Lower leg skin (tissue), 4 donors: ENCODE data around the gene KIRREL3. TPM values are rescaled to one million over a fixed set of nuclear protein-coding genes. Genes with fewer than 3 reads are reported as not detected.

Experiments
- DNase-seq, 2 donors: peaks; one replicate each; pipeline ENCODE4 v3.0.0-alpha.2; 2019; ENCODE audit warnings: low spot score in 2 of 2
- H3K4me3 ChIP-seq: fragments of 200-600 bp; sonication (generic); 2 replicates; pipeline ENCODE4 v1.5.1; 2017; ENCODE audit warnings: mild to moderate bottlenecking, low read depth; ENCODE audit not compliant: poor library complexity, severe bottlenecking
- POLR2A ChIP-seq, 2 donors: fragments of 450-650 bp; IDR thresholded peaks; one replicate each; pipeline ENCODE4 v1.6.1; 2016 to 2017; ENCODE audit warnings: antibody characterized with exemption in 2 of 2, mild to moderate bottlenecking in 1 of 2, moderate library complexity in 1 of 2
- WGBS, 2 donors: methylation state at CpG; one replicate each; pipeline ENCODE4 v1.1.5; 2018; 5-methylcytosine and 5-hydroxymethylcytosine counted together
- intact Hi-C: fragments of 100-400 bp; cut with DNase I; formaldehyde crosslinking; loops from one replicate; pipeline ENCODE4 v1.15.0; 2023; ENCODE audit warnings: low total_unique reads
- total RNA-seq, 4 donors: library from RNA; depleted of rRNA; stranded (reverse); fragments of >200 nt; gene quantifications; one replicate each; pipeline ENCODE4 v1.1.0, GENCODE V29; 2016
- TF ChIP-seq, protein P1 (sequence below), 3 donors: fragments of 450-650 bp; IDR thresholded peaks; one replicate each; pipeline ENCODE4 v1.5.1; 2016; ENCODE audit warnings: antibody characterized with exemption in 3 of 3, mild to moderate bottlenecking in 3 of 3, moderate library complexity in 2 of 3

The KIRREL3 gene
- total RNA-seq, 4 donors from 2014 or later, result 0.13 TPM; not detected in 3

DNA sequence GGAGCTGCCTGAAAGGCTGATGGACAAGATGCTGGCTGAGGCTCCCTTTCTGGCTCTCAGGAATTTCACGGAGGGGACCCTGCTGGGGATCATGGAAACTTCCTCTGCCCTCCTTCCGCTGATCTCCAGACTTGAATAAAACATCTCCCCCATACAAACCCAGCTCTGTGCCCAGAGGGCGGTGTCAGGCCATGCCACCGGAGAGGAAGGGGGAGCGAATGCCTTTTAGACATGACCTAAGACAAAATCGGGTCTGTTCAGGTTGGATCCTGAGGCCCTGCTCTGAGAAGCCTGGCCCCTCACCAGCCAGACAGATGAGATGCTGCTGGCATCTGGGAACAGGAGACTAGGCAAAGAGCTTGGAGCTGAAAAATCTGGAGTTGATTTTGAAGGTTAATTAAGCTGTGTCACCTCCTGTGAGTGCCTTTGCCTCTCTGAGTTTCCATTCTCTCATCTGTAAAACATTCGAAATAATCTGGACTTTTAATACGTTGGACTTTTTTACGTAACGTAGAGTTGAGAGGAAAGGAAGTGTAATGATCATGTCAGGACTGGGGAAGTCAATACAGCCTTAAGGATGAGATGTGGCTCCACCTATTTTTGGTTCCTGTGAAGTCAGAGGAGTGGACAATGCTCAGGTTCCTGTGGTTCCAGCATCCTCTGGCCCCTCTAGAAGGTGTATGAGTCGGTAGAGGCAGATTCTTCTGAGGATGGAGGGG lies 481.4 kb downstream of the KIRREL3 start:
- intact Hi-C loops, result no loop called here
- no peak for TF ChIP-seq POLR2A (IDR thresholded peaks at IDR 0.05)
- TF ChIP-seq, protein P1, sequence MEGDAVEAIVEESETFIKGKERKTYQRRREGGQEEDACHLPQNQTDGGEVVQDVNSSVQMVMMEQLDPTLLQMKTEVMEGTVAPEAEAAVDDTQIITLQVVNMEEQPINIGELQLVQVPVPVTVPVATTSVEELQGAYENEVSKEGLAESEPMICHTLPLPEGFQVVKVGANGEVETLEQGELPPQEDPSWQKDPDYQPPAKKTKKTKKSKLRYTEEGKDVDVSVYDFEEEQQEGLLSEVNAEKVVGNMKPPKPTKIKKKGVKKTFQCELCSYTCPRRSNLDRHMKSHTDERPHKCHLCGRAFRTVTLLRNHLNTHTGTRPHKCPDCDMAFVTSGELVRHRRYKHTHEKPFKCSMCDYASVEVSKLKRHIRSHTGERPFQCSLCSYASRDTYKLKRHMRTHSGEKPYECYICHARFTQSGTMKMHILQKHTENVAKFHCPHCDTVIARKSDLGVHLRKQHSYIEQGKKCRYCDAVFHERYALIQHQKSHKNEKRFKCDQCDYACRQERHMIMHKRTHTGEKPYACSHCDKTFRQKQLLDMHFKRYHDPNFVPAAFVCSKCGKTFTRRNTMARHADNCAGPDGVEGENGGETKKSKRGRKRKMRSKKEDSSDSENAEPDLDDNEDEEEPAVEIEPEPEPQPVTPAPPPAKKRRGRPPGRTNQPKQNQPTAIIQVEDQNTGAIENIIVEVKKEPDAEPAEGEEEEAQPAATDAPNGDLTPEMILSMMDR (IDR thresholded peaks at IDR 0.05), result no peak
- 62% methylated on average over 11 of the region's 11 CpGs for WGBS, 2 donors
- DNase-seq, result no peak
- no peak overlapping the region for H3K4me3 ChIP-seq

DNA sequence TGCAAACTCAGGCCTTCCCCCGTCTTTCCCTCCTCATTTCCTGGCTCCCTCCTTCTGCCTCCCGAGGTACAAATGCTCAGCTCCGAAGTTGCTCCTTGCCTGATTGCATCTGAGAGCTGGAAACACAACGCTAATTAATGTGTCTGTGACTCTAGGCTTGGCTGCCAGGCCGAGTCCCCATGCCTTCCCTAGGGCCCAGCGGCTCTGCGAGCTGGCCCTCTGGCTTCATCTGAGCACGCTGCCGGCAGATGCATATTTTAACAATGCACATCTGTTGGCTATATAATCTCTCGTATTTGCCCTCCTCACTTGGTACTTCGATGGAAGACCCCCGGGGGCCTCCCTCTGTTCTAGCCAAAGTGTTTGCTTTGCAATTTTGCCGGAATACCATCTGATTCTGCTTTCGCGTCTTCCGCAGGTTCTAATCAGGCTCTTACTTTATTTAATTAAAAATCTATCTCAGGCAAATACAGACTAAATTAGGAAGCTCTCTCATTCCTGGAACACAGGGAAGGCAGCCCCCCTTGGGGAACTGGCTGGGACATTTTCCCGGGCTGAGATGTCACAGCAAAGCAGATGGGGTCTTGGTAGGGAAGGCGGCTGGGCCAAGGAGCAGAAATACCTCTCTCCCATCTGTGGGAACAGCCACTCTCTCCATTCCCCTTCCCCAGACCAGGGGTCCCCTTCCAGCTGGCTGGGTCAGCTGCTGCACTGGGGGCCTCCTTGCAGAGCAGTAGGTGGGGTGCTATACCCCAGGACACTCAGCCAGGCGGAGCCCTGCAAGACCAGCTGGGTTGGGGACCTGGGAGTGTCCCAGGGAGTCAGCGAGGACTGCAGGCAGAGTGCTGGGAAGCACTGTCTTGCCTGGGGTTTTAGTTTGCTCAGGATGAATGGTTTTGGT lies 482.2 kb downstream of the KIRREL3 start:
- no peak for DNase-seq
- no peak overlapping the region for H3K4me3 ChIP-seq
- intact Hi-C loops, result no loop called here
- WGBS, 2 donors, result 65 to 66% methylated on average over 20 of the region's 20 CpGs
- TF ChIP-seq, protein P1 (IDR thresholded peaks at IDR 0.05), result no peak
- no peak for TF ChIP-seq POLR2A (IDR thresholded peaks at IDR 0.05)

DNA sequence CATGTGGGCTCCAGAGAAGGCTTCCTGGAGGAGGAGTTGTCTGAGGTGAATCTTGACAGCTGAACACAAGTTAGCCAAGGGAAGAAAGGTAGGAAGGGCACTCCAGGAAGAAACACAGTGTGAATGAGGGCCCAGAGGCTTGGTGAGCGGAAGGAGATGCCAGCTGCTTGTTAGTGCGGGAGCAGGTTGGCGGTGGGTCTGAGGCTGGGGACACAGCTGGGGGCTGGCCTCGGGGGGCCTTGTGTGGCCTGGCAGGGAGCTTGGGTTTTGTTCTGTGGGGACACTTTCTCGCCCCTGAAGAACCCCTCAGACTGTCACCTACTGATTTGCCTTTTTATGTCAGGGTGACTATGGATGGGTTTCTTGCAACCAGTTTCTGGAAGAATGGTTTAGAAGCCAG lies 485.1 kb downstream of the KIRREL3 start:
- no peak overlapping the region for H3K4me3 ChIP-seq
- TF ChIP-seq, protein P1 (IDR thresholded peaks at IDR 0.05), result no peak
- TF ChIP-seq POLR2A (IDR thresholded peaks at IDR 0.05), result no peak
- WGBS, 2 donors, result 80 to 82% methylated on average over 5 of the region's 5 CpGs
- intact Hi-C loops, result no loop called here
- DNase-seq, result no peak

DNA sequence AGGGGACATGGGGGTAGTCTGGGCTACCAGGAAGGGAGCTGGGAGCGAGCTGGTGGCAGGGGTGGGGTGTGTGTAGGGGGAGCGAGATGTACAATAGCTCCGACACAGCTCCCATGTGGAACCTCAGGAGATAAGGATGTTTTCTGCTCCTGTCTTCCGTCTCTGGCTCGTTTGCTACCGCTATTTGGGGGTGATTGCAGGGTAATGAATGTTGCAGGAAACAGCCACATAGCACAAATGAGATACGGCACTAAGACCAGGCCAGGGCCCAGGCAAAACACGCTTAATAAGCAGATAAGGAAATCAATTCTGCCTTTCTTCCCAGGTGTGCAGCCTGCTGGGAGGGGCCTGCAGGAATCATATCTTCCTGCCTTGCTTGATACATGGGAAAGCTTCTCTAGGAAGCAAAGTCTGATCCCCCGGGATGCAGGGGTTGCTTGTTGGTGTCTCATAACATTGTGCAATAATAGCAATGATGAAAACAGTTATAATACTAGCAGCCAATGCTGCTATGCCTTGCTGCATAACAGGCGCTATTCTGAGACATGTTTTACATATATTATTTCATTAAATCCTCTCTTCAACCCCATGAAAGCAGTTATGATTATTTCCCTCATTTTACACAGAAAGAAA lies 486.4 kb downstream of the KIRREL3 start:
- intact Hi-C loops, result no loop called here
- DNase-seq, result no peak
- 77 to 78% methylated on average over 10 of the region's 10 CpGs for WGBS, 2 donors
- no peak overlapping the region for H3K4me3 ChIP-seq
- TF ChIP-seq, protein P1 (IDR thresholded peaks at IDR 0.05), result no peak
- TF ChIP-seq POLR2A (IDR thresholded peaks at IDR 0.05), result no peak

DNA sequence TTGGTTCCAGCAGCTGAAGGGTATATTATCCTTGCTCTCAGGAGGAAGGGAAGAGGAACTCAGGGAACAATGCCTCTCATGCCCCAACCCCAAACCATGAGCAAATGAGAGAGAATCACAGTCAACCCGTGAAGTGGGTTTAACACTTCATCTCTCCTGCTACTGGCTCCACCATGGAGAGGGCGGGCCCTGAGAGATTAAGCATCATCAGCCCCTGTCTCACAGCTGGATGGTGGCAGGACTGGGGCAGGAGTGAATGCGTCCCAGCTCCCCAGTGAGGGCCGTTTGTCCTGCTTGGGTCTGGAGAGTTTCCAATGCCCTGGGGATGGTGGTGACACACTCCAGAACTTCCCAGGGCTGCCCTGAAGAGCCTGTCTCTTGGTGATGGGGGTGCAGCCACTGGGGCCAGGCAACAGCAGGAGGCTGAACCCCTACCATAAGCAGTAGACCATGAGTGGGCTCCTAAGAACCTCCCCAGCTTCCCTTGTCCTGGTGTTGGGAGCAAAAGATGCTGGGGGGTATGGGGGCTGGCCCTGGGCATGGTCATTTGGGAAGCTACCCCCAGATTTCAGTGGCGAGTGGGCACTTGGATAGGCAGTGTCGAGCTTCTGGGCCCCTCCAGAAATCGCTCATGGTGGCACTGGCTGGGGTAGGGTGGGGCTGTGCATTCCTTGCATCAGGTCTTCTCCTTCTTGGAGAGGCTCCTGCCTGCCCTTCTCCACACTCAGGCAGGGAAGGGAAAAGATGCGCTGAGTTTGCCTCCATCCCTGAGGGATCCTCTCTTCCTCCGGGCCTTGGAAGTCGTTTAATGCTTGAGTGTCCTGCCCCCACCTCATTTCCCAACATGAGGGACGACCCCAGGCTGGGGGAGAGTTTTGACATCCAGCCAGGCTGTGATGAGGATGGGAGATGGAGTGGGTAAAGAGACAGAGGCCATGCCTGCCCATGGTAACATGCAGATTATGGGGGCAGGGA lies 487.5 kb downstream of the KIRREL3 start:
- no peak overlapping the region for H3K4me3 ChIP-seq
- no peak for TF ChIP-seq POLR2A (IDR thresholded peaks at IDR 0.05)
- TF ChIP-seq, protein P1 (IDR thresholded peaks at IDR 0.05), result no peak
- 70 to 81% methylated on average over 11 of the region's 11 CpGs for WGBS, 2 donors
- no peak for DNase-seq
- intact Hi-C loops, result no loop called here
